Endothelial cell of umbilical vein (primary cell): ENCODE results near the gene MST1. TPM values are rescaled to one million over a fixed set of nuclear protein-coding genes. Genes with fewer than 3 reads are reported as not detected.

Experiments
- BruUV-seq: library from RNA; stranded (reverse); fragments of 400-500 nt; replicated peaks from 2 replicates; lab custom pipeline; 2021; lab: Mats Ljungman, UMichigan
- CTCF ChIA-PET: fragments of 300-600, 350-600 bp; sonication (Branson Sonifier 250); formaldehyde crosslinking; loops from one replicate; lab custom pipeline; 2021; ENCODE audit warnings: antibody characterized with exemption, inconsistent platforms; lab: Charles Lee
- POLR2A ChIA-PET: fragments of 300-600, 350-600 bp; sonication (Branson Sonifier 250); formaldehyde crosslinking; loops from one replicate; lab custom pipeline; 2021; ENCODE audit warnings: antibody characterized with exemption, inconsistent platforms; lab: Charles Lee
- DNase-seq: peaks from one replicate; pipeline ENCODE4 v3.0.0-alpha.2; 2011; ENCODE audit warnings: low read depth, low spot score
- FAIRE-seq: peaks from 2 replicates; lab custom pipeline; 2011; peaks lifted over from hg19 to GRCh38; lab: Jason Lieb, UNC
- H2AFZ ChIP-seq: 2 replicates; pipeline ENCODE4 v1.6.0; 2012; ENCODE audit warnings: low read depth, low read length, control low read depth, inconsistent platforms
- H3K27ac ChIP-seq: 2 replicates; pipeline ENCODE4 v1.5.1; 2011; ENCODE audit warnings: low read depth, mild to moderate bottlenecking, control low read depth, low read length, moderate library complexity; ENCODE audit not compliant: insufficient read depth
- H3K27me3 ChIP-seq, 2 experiments: 2 replicates each; pipeline versions ENCODE4 v1.6.0 to v1.6.1; 2011; ENCODE audit warnings: low read length in 2 of 2, mixed read lengths in 1 of 2; ENCODE audit not compliant: control insufficient read depth in 2 of 2, insufficient read depth in 2 of 2
- H3K36me3 ChIP-seq, 2 experiments: 2 replicates in 1 of 2; 3 replicates in 1 of 2; pipeline ENCODE4 v1.5.1; 2011; ENCODE audit warnings: low read length in 2 of 2, mild to moderate bottlenecking in 1 of 2, moderate library complexity in 1 of 2; ENCODE audit not compliant: control insufficient read depth in 2 of 2, insufficient read depth in 2 of 2; ENCODE audit errors: extremely low read depth in 1 of 2
- H3K4me1 ChIP-seq: 3 replicates; pipeline ENCODE4 v1.5.1; 2011; ENCODE audit warnings: mild to moderate bottlenecking, low read length; ENCODE audit not compliant: control insufficient read depth, insufficient read depth; ENCODE audit errors: extremely low read depth
- H3K4me2 ChIP-seq: 2 replicates; pipeline ENCODE4 v1.6.1; 2011; ENCODE audit warnings: low read length, control low read depth, mixed read lengths; ENCODE audit not compliant: insufficient read depth
- H3K4me3 ChIP-seq, 3 experiments: fragments of 200-600 bp in 1 of 3; sonication (generic), shearing (Covaris generic) in 1 of 3; replicated peaks in 1 of 3; 2 replicates each; pipeline ENCODE4 v1.5.1; 2011 to 2016; ENCODE audit warnings: control low read depth in 3 of 3, low read length in 3 of 3, mild to moderate bottlenecking in 2 of 3, inconsistent platforms in 1 of 3, low read depth in 1 of 3, moderate library complexity in 1 of 3; ENCODE audit not compliant: insufficient read depth in 1 of 3
- H3K79me2 ChIP-seq: 2 replicates; pipeline ENCODE4 v1.6.0; 2012; ENCODE audit warnings: low read length, inconsistent platforms; ENCODE audit not compliant: control insufficient read depth, insufficient read depth
- H3K9ac ChIP-seq: replicated peaks from 2 replicates; pipeline ENCODE3; 2011; ENCODE audit warnings: low read length, control low read depth; ENCODE audit not compliant: insufficient read depth; ENCODE audit errors: extremely low read depth
- H3K9me1 ChIP-seq: replicated peaks from 3 replicates; pipeline ENCODE4 v1.6.0; 2011; ENCODE audit warnings: mild to moderate bottlenecking, low read length; ENCODE audit not compliant: control insufficient read depth, insufficient read depth; ENCODE audit errors: extremely low read depth
- H3K9me3 ChIP-seq: replicated peaks from 2 replicates; pipeline ENCODE4 v1.5.1; 2012; ENCODE audit warnings: low read length, inconsistent platforms; ENCODE audit not compliant: control insufficient read depth, insufficient read depth
- H4K20me1 ChIP-seq: replicated peaks from 2 replicates; pipeline ENCODE3; 2011; ENCODE audit warnings: mild to moderate bottlenecking, low read length; ENCODE audit not compliant: control insufficient read depth, insufficient read depth; ENCODE audit errors: extremely low read depth
- CTCF ChIP-seq, 2 donors: IDR thresholded peaks; 1 replicate in 1 of 2; 2 replicates in 1 of 2; pipeline ENCODE4 v1.5.1; 2011; ENCODE audit warnings: low read length in 2 of 2, mild to moderate bottlenecking in 2 of 2, moderate library complexity in 2 of 2, control low read depth in 1 of 2, inconsistent platforms in 1 of 2, low read depth in 1 of 2; ENCODE audit not compliant: insufficient read depth in 1 of 2; ENCODE audit errors: extremely low read depth in 1 of 2
- JUN ChIP-seq: IDR thresholded peaks from 2 replicates; pipeline ENCODE4 v1.6.1; 2011; ENCODE audit warnings: borderline replicate concordance, low read depth; ENCODE audit not compliant: insufficient read length, insufficient read depth
- MAX ChIP-seq: IDR thresholded peaks from 2 replicates; pipeline ENCODE4 v1.6.1; 2011; ENCODE audit not compliant: insufficient read depth, insufficient read length
- POLR2A ChIP-seq: IDR thresholded peaks from 2 replicates; pipeline ENCODE4 v1.6.1; 2012; ENCODE audit warnings: low read depth, mild to moderate bottlenecking, control low read depth, low read length
- POLR2AphosphoS5 ChIP-seq: IDR thresholded peaks from 2 replicates; pipeline ENCODE4 v1.6.1; 2012; ENCODE audit warnings: low read depth, mild to moderate bottlenecking, control low read depth, low read length, moderate library complexity; ENCODE audit not compliant: insufficient read depth
- dilution Hi-C: fragments of 300-500 bp; cut with MboI; formaldehyde crosslinking; loops from one replicate; pipeline ENCODE4 v1.15.0; 2019; ENCODE audit warnings: low sequenced_read_pairs; ENCODE audit not compliant: extremely low pct_ligation_motif_present
- intact Hi-C: fragments of 100-400 bp; cut with micrococcal nuclease; formaldehyde crosslinking; loops from one replicate; pipeline ENCODE4 v1.10.0; 2022
- polyA plus RNA-seq, 4 experiments: library from polyadenylated mRNA; depleted of rRNA in 3 of 4; stranded (reverse) in 3 of 4; unstranded in 1 of 4; fragments of >200 nt; gene quantifications; 2 replicates each; pipeline versions ENCODE4 v1.2.1 to v1.2.3, GENCODE V29; 2011 to 2012; ENCODE audit warnings: missing spikeins in 1 of 4
- total RNA-seq: library from RNA; stranded (reverse); gene quantifications from 2 replicates; pipeline ENCODE4 v1.2.3, GENCODE V29; 2021

Gene MST1
- total and polyA plus RNA-seq, 2 donors (not counting 3 experiments of a cell fraction or from before 2014, with no cell fraction given), result 6.1 to 17.5 TPM

- no peak overlapping the region for H3K4me3 ChIP-seq
- CTCF ChIA-PET, result interaction anchor here (1.9 kb wide), 1 partner anchor 112 kb away, joined by 5 read pairs; no protein-coding TSS in a partner anchor
- no peak overlapping the region for H2AFZ ChIP-seq
- no peak for TF ChIP-seq CTCF (IDR thresholded peaks at IDR 0.05; ENCODE audit: extremely low read depth in 1 of 2, insufficient read depth in 1 of 2, low read depth in 1 of 2, low read length in 2 of 2)
- no peak for TF ChIP-seq POLR2AphosphoS5
- FAIRE-seq (no peak), DNase-seq (no peak)
- POLR2A ChIA-PET, result no interaction called here
- no peak overlapping the region for H3K9ac ChIP-seq
- intact Hi-C loops (no loop called here), dilution Hi-C loops (no loop called here)
- H3K27me3 ChIP-seq, result no peaks in the 10 kb centered on the region
- H3K4me2 ChIP-seq, result no peak overlapping the region
- H3K9me3 ChIP-seq, result no peaks in the 10 kb centered on the region
- no peak overlapping the region for H3K27ac ChIP-seq
- no peaks in the 10 kb centered on the region for H3K36me3 ChIP-seq
- H3K4me1 ChIP-seq, result no peaks in the 10 kb centered on the region
- H3K9me1 ChIP-seq, result no peaks in the 10 kb centered on the region
- no peaks in the 10 kb centered on the region for H4K20me1 ChIP-seq
- H3K79me2 ChIP-seq, result no peaks in the 10 kb centered on the region
- BruUV-seq, result no TSS peak
These were observed 36.9 kb downstream of the MST1 start for GRCh38 chr3:49652218-49652902.

GRCh38 chr3:49650637-49651036 lies 38.6 kb downstream of the MST1 start:
- DNase-seq (no peak), FAIRE-seq (no peak)
- Histone ChIP-seq H3K4me2 (no peak overlapping the region), H2AFZ (no peak overlapping the region), H3K79me2 (no peaks in the 10 kb centered on the region), H4K20me1 (no peaks in the 10 kb centered on the region), H3K27me3 (no peaks in the 10 kb centered on the region), H3K36me3 (no peaks in the 10 kb centered on the region), H3K9ac (no peak overlapping the region), H3K4me1 (no peaks in the 10 kb centered on the region), H3K9me3 (no peaks in the 10 kb centered on the region), H3K4me3 (no peak overlapping the region), H3K9me1 (no peaks in the 10 kb centered on the region), H3K27ac (no peak overlapping the region)
- dilution Hi-C loops (no loop called here), intact Hi-C loops (no loop called here)
- TF ChIP-seq JUN (no peak), MAX (no peak), POLR2A (no peak), POLR2AphosphoS5 (no peak)
- CTCF ChIA-PET, result no interaction called here
- POLR2A ChIA-PET, result no interaction called here
- no TSS peak for BruUV-seq
